Ovary (tissue), 3 donors: Measurements from ENCODE around the gene MCTP1.

Experiments
- EP300 ChIP-seq: sonication (generic); formaldehyde crosslinking; IDR thresholded peaks from one replicate; pipeline ENCODE4 v1.6.1; 2017; ENCODE audit warnings: antibody characterized with exemption
- TF ChIP-seq, protein P1 (sequence below), 3 donors: fragments of 450-650 bp in 2 of 3; fragments of 200-600 bp in 1 of 3; IDR thresholded peaks; one replicate each; pipeline versions ENCODE4 v1.5.1 to v1.8.0; 2016 to 2022; ENCODE audit warnings: antibody characterized with exemption in 3 of 3, mild to moderate bottlenecking in 1 of 3
- donor health status: DM: no; HTN: no; CAD: no.

DNA sequence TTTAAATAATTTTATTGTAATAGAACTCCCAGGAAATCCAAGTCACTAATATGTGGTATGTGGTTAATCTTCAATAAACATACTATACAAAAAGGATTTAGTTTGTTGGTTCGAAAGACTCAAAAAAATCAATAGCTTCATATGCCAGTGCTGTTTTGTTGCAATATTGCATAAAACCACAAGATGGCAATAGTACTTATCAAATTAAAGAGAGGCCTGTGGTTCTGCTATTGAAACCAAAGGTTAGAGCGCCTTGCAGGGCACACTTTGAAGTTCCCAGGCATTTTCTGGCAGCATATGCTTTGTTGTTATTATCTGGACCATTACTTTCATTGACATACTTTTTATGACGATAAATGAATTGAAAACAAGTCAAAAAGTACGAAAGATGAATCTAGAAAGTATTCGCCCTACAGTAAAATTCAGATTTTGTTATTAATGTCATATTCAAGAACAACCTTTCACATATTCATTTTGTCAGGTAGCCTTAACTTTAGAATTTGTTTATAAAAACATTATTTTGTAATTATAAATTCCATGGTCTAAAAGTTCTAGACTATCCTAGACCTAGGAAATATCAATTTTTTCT lies 316.3 kb downstream of the MCTP1 start:
- no peak for TF ChIP-seq EP300
- TF ChIP-seq, protein P1, sequence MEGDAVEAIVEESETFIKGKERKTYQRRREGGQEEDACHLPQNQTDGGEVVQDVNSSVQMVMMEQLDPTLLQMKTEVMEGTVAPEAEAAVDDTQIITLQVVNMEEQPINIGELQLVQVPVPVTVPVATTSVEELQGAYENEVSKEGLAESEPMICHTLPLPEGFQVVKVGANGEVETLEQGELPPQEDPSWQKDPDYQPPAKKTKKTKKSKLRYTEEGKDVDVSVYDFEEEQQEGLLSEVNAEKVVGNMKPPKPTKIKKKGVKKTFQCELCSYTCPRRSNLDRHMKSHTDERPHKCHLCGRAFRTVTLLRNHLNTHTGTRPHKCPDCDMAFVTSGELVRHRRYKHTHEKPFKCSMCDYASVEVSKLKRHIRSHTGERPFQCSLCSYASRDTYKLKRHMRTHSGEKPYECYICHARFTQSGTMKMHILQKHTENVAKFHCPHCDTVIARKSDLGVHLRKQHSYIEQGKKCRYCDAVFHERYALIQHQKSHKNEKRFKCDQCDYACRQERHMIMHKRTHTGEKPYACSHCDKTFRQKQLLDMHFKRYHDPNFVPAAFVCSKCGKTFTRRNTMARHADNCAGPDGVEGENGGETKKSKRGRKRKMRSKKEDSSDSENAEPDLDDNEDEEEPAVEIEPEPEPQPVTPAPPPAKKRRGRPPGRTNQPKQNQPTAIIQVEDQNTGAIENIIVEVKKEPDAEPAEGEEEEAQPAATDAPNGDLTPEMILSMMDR (IDR thresholded peaks at IDR 0.05): no peak
